GM21737 (cell line): Measurements from ENCODE around the gene RNF39.
"Not testable (repeated sequence)": the region's sequence is repeated elsewhere in the genome, so short reads cannot be mapped to it uniquely, and the experiment has no call there.

Experiments
- ATAC-seq: cut with Tn5 transposase; IDR thresholded peaks from one replicate; pipeline ENCODE4 v1.9.1; 2021; ENCODE audit warnings: mild to moderate bottlenecking, moderate library complexity; ENCODE audit not compliant: unreplicated experiment

The RNF39 gene, protein sequence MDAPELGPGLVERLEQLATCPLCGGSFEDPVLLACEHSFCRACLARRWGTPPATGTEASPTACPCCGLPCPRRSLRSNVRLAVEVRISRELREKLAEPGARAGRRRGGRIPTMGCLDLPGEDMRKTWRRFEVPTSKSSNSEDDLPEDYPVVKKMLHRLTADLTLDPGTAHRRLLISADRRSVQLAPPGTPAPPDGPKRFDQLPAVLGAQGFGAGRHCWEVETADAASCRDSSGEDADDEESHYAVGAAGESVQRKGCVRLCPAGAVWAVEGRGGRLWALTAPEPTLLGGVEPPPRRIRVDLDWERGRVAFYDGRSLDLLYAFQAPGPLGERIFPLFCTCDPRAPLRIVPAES

GRCh38 chr6:30075094-30075789, at the start of gene RNF39:
TSS of gene RNF39 (minus strand) at chr6:30075769. CDS start at chr6:30075585, 184 bp downstream.
- no peak for ATAC-seq

DNA sequence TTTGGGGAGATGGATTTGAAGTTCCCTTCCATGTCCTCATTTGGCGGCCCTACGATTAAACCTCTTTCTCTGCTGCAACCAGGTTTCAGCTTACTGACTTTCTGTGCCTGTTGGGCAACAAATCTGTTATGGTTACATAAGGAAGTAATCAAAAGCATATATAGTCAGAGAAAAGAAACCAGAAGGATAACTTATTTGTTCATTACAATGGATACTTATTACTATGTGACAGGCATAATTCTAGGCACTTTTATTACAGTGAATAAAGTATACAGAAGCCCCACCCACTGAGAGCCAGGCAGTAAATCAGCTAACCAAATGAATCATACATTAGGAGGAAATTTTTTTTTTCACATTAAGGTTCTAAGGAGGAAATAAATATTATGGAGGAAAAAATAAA, 46.9 kb upstream of the RNF39 start:
- ATAC-seq: no peak

DNA sequence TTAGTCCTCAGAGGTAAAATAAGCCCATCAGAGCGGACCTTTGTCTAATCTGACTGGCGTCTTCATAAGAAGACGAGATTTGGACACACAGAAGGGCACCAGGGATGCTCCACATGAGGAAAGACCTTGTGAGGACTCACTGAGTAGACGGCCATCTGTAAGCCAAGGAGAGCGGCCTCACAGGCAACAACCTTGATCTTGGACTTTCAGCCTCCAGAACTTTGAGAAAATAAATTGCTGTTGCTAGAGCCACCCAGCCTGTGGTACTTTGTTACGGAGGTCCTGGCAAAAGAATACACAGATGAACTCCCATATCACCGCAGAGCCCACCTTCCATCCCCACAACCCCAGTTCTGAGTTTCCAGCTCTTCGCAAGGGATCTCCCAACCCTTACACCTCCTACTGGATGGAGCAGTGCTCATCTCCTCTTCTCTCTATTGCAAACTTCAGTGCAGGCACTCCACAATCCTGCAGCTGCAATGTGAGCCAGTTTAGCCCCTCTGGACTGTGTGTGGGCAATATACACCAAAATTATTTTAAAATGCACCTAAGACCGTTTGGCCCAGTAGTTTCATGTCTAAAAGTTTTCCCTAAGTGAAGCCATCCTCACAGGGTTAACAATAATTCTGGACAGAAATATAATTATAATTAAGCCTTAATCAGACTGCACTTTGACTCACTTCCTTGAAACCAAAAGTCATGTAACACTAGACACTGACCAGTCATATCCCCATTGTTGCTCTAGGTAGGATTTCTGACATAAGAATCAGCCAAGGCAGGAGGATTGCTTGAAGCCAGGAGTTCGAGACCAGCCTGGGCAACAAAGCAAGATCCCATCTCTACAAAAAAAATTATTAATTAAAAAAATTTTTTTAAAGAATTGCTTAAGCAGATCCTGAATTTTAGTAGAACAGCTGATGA, 46.1 kb upstream of the RNF39 start:
- ATAC-seq: no peak

- not testable (repeated sequence) for ATAC-seq
Measured at GRCh38 chr6:30118691-30119090, 43.1 kb upstream of the RNF39 start.

DNA sequence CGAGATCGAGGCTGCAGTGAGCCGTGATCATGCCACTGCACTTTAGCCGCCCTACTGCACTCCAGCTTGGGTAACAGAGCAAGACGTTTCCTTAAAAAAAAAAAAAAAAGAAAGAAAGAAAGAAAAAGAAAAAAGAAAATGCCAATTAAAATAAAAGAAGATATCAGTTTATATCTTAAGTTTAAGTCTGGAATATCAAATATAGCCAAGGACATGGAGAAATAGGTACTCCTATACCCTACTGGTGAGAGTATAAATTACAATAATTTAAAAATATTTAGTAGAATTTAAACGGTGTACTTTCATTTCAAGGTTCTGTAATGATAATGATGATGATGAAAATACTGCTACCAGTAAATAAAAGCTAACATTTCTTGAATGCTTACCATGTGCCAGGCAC, 41.2 kb upstream of the RNF39 start:
- no peak for ATAC-seq

- ATAC-seq: no peak
Measured at GRCh38 chr6:30113841-30114240, 38.3 kb upstream of the RNF39 start.

GRCh38 chr6:30113003-30113759, 37.6 kb upstream of the RNF39 start, which contains the start of gene TRIM31:
TSS of gene TRIM31 (minus strand) at chr6:30113090. CDS start at chr6:30112805, 285 bp downstream.
- ATAC-seq: no peak

DNA sequence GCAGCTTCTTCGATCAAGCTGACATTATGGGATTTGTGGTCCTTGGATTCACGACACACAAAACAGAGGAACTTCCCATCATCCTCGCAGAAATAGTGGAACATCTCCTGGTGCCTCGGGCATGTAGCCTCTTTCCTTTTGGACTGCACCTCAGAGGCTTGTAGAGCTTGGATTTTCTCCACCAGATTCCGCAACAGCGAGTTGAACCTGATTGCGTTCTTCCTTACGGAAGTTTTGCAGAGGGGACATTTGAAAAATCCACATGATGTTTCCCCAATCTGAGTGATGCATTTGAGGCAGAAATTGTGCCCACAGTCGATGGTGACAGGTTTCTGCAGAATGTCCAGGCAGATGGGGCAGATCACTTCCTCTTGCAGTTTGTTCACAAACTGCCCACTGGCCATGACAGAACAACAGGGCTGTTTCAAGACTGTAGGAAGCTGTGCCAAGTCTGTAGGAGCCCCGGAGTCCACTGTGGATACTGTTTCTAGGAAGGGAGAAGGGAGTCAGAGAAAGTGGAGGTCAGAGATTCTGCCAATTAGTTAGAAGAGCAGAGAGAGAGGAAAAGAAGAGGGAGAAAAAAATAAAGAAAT, 36.9 kb upstream of the RNF39 start:
- no peak for ATAC-seq

DNA sequence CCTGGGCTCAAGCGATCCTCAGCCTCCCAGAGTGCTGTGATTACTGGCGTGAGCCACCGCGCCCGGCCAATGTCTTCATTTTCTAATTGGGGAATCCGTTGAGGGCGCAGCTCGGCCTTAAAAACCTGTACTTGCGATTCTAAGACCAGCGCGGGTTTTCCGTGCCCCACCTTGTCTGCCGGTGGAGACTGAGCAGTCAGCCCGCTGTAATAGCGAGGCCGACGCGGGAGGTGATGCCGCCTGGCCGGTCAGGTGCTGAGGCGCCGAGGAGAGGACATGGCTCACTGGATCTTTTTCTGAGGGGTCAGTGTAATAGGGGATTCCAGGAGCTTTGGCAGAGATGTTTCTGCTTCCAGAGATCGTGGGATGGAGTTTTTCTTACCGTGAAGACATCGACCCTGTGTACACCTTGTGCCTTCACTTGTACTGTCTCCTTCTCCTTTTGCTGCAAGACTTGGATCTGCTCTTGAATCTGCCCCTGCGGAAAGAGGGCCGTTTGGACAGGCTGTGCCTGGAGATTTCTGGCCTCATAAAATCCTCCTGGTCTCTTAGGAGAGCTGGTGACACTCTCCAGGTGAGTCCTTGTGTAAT, 35.8 kb upstream of the RNF39 start:
- no peak for ATAC-seq

DNA sequence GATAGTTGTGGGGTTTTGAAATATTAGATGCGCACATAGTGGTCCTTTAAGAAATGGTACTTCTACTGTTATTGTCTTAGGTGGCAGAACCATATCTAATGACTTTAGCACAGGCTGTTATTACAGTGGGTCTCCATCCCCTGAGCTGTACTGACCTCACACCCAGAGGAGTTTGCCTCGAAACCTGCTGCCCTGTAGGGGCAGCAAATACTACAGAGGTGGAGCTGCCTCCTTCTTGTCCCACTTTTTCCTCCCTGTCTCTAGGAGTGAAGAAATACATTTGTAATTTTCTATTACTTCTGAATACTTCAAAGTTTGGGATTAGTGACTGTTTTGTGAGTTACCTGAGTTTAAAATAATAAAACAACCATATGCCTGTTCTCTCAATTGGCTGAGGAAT, 29.1 kb upstream of the RNF39 start:
- no peak for ATAC-seq

DNA sequence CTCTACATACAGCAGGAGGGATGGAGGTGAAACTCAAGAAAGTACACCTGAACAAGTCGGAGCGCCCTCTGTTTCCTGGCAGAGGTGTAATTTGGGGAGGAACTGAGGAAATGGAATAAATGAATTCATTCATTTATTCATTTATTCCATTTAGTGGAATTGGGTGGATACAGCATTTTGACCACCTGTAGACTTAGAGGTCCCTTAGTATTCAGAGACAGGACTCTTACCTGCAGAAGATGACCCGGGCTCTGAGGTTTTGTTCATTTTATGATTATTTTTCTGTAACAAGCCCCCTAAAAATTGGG, 28.3 kb upstream of the RNF39 start:
- no peak for ATAC-seq

GRCh38 chr6:30102970-30103871, 27.7 kb upstream of the RNF39 start:
- no peak for ATAC-seq

GRCh38 chr6:30102414-30102969, 26.9 kb upstream of the RNF39 start:
- ATAC-seq: no peak

- peak; percentile 68 for ATAC-seq
Measured at GRCh38 chr6:30101444-30102413, 26.2 kb upstream of the RNF39 start.

DNA sequence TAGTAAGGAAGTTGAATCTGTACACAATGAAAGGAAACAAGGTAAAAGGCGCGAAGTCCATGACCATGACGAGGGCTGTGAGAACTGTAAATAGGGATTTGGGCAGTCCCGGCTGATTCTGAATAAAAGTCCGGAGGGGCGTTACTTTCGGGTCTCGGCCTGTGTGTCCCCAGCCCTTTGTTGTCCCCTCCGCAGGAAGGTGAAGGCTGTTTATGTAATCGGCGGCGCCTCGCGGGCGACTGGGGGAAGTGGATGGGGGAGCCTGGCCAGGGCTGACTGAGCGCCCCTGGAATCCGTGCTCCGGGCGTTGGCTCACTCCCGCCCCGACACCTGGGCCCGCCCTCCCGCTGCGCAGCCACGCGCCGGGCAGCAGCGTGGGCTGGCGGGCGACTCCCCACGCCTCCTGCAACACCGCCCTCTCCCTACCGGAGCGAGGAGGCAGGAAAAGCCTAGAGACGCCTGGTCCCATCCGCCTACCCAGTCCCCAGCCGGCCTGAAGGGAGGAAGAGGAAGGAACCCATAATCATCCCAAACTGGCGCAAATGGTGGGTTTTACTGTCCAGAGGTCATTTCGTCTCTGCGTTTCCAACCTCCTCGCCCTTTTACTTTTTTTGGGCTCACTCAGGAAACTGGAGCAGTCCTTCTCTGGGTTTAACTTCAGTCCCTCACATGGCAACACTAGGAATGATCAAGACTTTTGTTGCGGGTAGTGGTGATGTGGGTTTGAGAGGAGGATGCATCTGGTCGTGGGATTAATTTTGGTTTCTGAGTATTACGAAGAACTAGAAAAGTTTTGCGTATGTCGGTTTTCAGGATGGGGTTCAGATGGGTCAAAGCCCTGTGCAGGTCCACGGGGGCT, 25.2 kb upstream of the RNF39 start:
- ATAC-seq: no peak

- ATAC-seq: no peak
Measured at GRCh38 chr6:30100154-30100553, 24.6 kb upstream of the RNF39 start.
